ENCODE measurements around the gene WNT9B. TPM values are rescaled to one million over a fixed set of nuclear protein-coding genes. Genes with fewer than 3 reads are reported as not detected.

Gene WNT9B
- total and polyA plus RNA-seq, 2 of the 13 experiments (the other 11 are each of a cell fraction or from before 2014, with no cell fraction given), result not detected

GRCh38 chr17:46922804-46923635 lies 71.6 kb downstream of the WNT9B start, which contains the start of gene GOSR2 (continued):
- TF ChIP-seq ZGPAT (CRISPR knock-in tag; IDR thresholded peaks at IDR 0.05), result peak; percentile 98
- TF ChIP-seq TSC22D2 (CRISPR knock-in tag; IDR thresholded peaks at IDR 0.05; ENCODE audit: borderline replicate concordance), result peak; percentile 96
- TF ChIP-seq ZNF740 (CRISPR knock-in tag; IDR thresholded peaks at IDR 0.05), result no peak; the same call in 1 of the 2 replicates
- TF ChIP-seq ZNF558 (CRISPR knock-in tag; IDR thresholded peaks at IDR 0.05; ENCODE audit: borderline replicate concordance), result peak; percentile 96
- peak; percentile 88 for TF ChIP-seq ZMYM3 (CRISPR knock-in tag; IDR thresholded peaks at IDR 0.05)
- TF ChIP-seq ZNF710 (CRISPR knock-in tag; IDR thresholded peaks at IDR 0.05; ENCODE audit: borderline replicate concordance), result peak; percentile 68
- TF ChIP-seq MED1 (CRISPR knock-in tag; IDR thresholded peaks at IDR 0.05), result peak; percentile 73
- no peak for TF ChIP-seq FOXK2 (IDR thresholded peaks at IDR 0.05)
- peak; percentile 97 for TF ChIP-seq ZSCAN31 (CRISPR knock-in tag; IDR thresholded peaks at IDR 0.05; ENCODE audit: low read depth)
- 0 out of 2 replicates have a peak, but pooled peaks have one; percentile 16 for TF ChIP-seq ISL2 (CRISPR knock-in tag; IDR thresholded peaks at IDR 0.05)
- TF ChIP-seq ZNF687 (CRISPR knock-in tag; IDR thresholded peaks at IDR 0.05), result peak; percentile 97
- 0 out of 2 replicates have a peak, but pooled peaks have one; percentile 89 for TF ChIP-seq MZF1 (CRISPR knock-in tag; IDR thresholded peaks at IDR 0.05; ENCODE audit: borderline replicate concordance)
- TF ChIP-seq FOXJ3 (CRISPR knock-in tag; IDR thresholded peaks at IDR 0.05; ENCODE audit: borderline replicate concordance), result no peak
- TF ChIP-seq ARID2 (CRISPR knock-in tag; IDR thresholded peaks at IDR 0.05; ENCODE audit: borderline replicate concordance), result peak; percentile 91; the same call in 1 of the 2 replicates
- peak; percentile 85; the same call in 1 of the 2 replicates for TF ChIP-seq MTF2 (CRISPR knock-in tag; IDR thresholded peaks at IDR 0.05; ENCODE audit: borderline replicate concordance)
- TF ChIP-seq ZFAT (CRISPR knock-in tag; conservative IDR thresholded peaks at IDR 0.05), result no peak
- no peak for TF ChIP-seq ZNF674 (CRISPR knock-in tag; IDR thresholded peaks at IDR 0.05; ENCODE audit: low read depth)
- peak; percentile 48; the same call in 1 of the 2 replicates for TF ChIP-seq NCOR1 (IDR thresholded peaks at IDR 0.05; ENCODE audit: borderline replicate concordance, low read length)
- peak; percentile 90 for TF ChIP-seq ZNF83 (CRISPR knock-in tag; IDR thresholded peaks at IDR 0.05; ENCODE audit: borderline replicate concordance)
- TF ChIP-seq ZNF652 (CRISPR knock-in tag; IDR thresholded peaks at IDR 0.05; ENCODE audit: borderline replicate concordance, low read depth), result peak; percentile 52; the same call in 1 of the 2 replicates
- TF ChIP-seq HMG20B (CRISPR knock-in tag; conservative IDR thresholded peaks at IDR 0.05), result no peak
